ACHN (cell line): Measurements from ENCODE around the gene KLK4.
"Not testable (repeated sequence)": the region's sequence is repeated elsewhere in the genome, so short reads cannot be mapped to it uniquely, and the experiment has no call there.

ENCODE experiments used
- DNase-seq: peaks from one replicate; pipeline ENCODE4 v3.0.0-alpha.2; 2015
- in situ Hi-C: cut with HindIII; loops from 2 replicates; pipeline ENCODE4 v1.10.0; 2017; ENCODE audit warnings: low sequenced_read_pairs, low pct_ligation_motif_present, low pct_unique_long_range_greater_than_20kb

Gene KLK4

DNA sequence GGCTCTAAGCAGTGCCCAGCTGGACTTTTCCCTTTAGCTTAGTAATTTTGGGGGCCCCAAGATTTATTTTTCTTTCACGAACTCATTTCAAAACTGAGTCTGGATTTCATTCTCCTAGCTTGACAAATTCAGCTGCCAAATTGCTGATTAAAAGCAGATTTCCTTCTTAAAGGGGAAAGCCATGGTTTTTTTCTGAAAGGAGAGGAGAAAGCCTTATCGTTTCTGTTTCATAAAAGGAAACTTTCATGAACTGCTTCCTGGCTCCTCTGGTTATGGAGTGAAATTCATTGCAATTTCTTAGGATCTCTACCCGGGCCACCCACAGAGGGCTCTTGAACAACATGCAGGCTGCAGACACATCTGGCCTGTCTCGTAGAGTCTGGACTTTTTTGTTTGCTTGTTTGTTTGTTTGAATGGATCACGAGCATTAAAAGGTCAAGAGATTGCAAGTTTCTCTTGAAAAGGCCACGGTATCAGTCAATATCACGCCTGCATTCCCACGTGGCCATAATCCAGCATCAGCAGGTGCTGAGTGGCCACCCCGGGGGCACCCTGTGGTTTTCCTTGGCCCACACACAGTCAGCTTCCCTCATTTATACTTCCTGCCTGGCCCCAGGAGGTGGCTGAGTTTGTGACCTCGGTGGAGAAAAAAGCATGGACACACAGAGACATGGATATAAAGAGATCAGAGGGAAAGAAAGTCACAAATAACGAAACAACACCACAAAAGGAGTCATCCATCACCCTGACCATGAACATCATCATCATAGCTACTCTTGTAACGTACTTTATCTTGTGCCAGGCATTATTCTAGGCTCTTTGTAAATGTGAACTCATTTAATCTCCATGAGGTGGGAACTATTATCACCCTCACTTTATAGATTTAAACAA, 10.5 kb upstream of the KLK4 start:
- in situ Hi-C loops: no loop called here
- no peak for DNase-seq

DNA sequence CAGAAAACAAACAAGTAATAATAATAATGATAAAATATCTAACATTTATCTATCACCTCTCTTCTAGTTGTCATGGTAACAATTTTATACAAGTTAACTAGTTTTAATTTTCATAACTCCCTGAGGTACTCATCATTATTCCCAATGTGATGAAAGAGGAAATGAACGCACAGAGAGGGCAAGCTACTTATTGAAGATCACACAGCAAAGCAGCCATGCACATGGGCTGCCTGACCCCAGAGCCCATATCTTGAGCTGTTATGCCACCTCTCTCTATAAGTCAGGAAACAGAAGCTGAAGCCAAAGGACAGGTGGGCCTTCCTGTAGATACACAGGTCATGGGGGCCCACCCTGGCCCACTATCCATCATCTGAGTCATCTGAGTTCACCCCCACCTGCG, 4.9 kb upstream of the KLK4 start:
- in situ Hi-C loops: no loop called here
- DNase-seq: no peak

DNA sequence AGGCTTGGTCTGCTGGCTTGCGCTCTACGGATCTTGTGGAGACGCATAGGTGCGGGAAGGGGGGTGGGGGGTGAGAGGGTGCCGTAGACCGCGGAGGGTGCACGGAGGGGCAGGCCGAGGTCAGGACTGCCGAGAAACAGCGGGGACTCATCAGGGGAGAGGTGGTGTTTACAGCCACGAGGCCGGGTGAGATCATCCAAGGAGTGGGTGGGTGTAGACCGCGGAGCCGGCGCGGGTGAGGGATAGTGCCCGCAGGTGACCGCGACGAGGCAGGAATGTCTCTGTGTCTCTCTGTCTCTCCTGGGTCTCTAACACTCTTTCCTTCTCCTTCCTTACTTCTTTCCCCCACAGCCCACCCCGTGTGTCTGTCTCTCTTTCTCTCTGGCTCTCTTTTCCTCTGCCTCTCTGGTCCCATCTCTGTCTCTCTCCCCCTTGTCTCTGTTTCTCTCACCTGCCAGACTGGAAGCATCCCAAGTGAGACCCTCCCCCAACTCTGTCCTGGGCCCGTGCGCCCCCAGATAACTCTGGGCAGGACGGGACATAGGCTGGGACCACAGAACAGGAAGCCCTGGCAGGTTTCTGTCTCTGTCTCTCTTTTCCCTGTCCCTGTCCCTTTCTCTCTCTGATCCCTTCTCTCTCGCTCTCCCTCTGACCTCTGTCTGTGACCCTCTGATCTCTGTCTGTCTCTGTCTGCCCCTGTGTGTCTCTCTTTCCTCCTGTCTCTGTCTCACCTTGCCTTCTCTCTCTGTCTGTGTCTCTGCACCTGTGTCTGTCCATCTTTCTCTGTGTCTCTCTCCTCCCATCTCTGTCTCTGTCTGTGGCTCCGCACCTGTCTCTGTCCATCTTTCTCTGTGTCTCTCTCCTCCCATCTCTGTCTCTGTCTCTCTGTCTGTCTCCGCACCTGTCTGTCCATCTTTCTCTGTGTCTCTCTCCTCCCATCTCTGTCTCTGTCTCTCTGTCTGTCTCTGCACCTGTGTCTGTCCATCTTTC, 1.8 kb upstream of the KLK4 start:
- in situ Hi-C loops: no loop called here
- no peak for DNase-seq

DNA sequence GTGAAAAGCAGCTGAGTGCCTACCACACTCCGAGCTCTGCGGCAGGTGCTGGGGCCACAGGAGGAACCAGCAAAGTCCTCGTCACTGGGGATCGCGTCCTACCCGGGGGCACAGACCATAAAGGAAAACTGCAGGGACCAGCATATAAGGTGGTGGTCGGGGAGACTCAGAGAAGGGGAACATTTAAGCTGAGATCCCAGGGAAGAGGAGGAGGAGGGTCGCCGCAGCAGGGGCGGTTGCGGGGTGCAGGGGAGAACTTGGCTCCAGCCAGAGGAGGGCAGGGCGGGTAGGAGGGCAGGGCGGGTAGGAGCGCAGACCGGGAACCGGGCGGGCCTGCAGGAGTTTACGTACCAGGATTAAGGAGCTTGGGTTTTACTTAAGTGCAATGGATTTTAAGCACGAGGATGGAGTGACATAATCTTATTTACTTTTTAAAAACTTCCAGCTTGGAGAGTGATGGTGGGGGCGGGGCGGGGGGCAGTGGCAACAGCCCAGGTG, 956 bp upstream of the KLK4 start:
- DNase-seq: no peak
- in situ Hi-C loops: no loop called here

DNA sequence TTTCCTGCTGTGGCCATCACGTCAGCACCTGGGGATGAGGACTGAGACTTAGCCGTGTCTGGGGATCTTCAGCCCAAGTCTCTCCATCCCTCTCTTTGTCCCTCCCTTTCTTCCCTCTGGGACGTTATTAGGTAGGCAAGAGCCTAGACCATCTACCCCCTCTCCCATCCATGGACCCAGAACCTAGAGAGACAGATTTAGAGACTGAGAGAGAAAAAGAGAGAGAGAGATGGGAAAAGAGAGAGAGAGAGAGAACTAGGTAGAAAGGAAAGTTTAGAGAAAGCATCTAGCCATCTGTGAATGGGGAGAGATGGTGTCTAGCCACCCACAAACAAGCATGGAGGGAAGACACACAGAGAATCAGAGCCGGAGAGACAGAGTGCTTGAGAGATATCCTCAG, 473 bp downstream of the KLK4 start:
- in situ Hi-C loops: no loop called here
- DNase-seq: no peak

DNA sequence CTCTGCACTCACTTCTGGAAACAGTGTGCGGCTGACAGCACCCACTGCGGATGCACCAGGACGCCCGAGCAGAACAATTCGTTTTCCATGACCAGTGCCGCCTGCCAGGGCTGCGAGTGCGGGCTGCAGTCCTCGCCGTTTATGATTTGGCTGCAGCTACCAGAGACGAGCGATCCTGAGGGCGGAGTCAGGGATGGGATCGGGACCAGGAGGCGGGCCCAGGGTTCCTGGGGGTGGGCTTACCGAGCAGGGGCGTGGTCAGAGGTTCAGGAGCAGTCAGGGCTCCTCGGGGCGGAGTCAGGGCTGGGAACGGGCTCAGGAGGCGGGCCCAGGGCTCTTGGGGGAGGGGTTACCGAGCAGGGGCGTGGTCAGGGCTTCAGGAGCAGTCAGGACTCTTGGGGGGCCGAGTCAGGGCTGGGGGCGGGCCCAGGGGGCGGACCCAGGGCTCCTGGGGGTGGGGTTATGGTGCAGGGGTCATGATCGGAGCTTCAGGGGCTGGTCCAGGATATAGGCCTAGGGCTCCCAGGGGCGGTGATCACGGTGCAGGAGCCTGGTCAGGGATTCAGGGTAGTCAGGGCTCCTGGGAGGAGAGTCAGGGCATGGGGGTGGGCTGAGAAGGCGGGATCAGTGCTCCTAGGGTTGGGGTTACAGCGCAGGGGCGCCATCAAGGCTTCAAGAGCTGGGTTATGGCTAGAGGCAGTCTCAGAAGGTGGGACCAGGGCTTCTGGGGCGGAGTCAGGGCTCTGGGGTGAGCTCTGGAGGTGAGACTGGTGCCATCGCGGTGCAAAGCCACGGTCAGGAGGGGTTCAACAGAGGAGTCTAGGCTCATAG, 1.7 kb downstream of the KLK4 start:
- DNase-seq: peak; percentile 41
- in situ Hi-C loops: no loop called here

DNA sequence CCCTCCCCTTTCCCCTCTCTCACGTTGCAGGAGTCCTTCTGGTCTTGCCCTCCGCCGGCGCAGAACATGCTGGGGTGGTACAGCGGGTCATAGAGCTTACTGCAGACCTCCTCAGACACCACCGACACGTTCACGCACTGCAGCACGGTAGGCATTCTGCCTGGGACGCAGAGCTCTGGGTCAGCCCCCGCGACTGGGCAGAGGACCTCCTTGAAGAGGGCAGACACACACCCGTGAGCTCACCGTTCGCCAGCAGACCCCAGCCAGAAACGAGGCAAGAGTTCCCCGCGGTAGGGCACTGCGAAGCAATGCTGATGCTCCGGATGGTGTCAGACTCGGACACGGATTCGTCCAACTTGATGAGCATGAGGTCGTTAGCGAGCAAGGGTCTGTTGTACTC, 2.9 kb downstream of the KLK4 start:
- in situ Hi-C loops: no loop called here
- DNase-seq: no peak

DNA sequence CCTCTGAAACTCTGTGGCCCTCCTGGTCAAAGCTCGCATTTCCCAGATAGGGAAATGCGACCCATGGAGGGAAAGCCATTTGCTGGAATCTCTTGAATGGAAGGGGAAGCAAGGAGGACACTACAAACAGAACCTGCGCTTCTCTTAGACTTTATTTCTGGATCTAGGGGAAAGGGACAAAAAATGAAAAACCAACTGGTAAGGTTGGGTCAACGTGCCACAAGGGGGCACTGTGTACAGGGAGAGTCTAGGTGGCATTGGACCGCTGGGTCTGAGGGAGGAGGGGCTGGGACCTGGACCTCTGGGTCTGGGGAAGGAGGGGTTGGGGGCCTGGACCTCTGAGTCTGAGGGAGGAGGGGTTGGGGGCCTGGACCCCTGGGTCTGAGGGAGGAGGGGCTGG, 5.0 kb downstream of the KLK4 start:
- peak; percentile 40 for DNase-seq
- in situ Hi-C loops: no loop called here

DNA sequence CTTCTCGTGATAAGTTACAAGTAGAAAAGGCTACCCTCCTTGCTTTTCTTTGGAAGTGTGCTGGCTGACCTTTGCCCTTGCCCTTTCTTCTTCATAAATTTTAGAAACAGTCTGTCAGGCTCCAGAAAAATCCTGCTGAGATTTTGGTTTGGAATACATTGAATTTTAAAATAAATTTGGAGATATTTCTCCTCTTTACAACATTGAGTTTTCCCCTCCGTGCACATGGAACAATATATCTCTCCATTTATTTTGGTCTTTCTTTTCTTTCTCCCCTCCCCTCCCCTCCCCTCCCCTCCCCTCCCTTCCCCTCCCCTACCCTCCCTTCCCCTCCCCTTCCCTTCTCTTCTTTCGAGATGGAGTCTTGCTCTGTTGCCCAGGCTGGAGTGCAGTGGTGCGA, 8.6 kb downstream of the KLK4 start:
- no peak for DNase-seq
- in situ Hi-C loops: no loop called here

DNA sequence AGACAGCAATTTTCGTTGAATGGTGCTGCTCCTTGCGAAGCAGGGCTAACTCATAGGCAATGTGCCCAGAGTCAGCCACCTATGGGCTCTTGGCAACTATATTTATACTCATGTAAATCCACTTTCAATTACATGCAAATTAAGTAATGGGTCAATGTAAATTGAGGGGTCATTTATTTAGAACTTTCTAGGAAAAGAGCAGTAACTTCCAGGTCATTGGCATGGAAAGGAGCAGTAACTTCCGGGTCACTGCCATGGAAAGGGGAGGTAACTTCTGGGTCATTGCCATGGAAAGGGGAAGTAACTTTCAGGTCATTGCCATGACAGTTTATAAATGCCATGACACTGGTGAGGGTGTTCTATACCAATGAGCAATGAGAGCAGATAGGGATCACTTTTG, 11.6 kb downstream of the KLK4 start:
- in situ Hi-C loops: no loop called here
- no peak for DNase-seq

DNA sequence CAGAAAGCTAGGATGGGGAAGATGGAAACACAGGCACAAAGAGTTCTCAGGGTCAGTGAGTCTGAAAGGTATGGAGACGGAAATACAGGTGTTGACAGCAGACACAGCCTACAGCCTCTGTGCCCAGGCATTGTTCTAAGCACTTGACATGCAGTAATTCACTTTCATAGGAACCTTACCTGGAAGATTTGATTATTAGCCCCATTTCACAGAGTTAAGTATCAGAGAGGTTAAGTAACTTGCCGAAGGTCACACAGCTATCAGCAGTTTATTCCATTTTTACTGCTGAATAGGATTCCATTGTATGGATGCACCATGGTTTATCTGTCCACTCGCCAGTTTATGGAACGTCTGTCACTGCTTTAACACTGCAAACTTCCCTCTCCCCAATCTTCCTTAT, 13.2 kb downstream of the KLK4 start:
- in situ Hi-C loops: no loop called here
- DNase-seq: no peak

DNA sequence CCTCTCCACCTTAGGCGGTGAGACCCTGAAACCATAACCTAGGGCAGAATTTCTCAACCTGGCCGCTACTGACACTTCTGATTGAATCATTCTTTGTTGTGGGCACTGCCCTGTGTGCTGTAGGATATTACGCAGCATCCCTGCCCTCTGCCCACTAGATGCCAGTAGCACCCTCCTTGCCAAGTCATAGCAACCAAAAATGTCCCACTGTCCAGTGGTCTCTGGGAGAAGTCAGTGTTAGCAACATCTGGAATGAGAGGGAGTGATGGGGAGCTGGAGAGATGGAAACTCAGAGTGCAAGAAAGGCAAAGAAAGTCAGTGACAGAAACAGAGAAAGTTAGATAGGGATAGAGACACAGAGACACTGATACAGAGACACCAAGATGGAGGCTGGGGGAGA, 13.6 kb downstream of the KLK4 start:
- in situ Hi-C loops: no loop called here
- DNase-seq: no peak

DNA sequence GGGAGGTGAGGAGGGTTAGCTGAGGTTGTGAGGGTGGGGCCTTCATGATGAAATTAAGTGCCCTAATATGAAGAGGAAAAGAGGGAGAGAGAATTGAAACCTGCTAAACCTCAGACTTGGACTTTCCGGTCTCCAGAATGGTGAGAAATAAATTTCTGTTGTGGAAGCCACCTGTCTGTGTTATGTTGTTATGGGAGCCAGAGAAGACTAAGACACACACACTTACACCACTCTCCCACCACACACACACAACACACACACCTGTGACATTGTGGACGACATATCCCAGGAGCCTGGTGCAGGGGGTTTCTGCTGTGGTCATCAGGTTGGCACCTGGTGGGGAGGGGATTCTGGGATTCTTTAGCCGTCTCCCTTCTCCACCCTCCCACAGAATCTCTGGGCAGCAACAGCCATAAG, 14.0 kb downstream of the KLK4 start:
- no peak for DNase-seq

DNA sequence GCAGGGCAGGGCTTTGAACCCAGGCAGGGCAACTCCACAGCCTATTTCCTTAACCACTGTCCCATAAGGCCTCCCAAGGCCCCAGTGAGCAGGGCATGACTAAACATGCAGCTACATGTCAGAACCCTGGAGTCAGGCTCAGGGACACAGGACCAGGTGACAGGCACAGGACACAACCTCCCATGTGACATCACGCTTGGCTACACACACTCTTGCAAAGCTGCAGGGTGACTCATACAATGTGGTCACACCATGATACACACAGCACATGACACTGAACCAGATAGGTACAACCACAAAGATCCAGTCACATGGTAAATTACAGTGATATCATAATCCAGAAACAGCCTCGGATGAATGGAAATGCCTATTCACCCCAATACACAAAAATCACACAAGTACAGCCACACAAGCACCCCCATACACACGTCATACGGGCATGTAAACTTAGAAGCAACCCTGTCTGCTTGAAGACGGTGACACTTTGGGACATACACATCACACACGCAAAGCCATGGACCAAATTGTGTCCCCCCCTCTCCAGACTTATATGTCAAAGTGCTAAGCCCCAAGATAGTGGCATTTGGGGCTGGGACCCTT, 14.5 kb downstream of the KLK4 start:
- peak; percentile 75 for DNase-seq
- in situ Hi-C loops: no loop called here

More for the DNA sequence above, 14.0 kb downstream of the KLK4 start:
- in situ Hi-C loops: no loop called here

DNA sequence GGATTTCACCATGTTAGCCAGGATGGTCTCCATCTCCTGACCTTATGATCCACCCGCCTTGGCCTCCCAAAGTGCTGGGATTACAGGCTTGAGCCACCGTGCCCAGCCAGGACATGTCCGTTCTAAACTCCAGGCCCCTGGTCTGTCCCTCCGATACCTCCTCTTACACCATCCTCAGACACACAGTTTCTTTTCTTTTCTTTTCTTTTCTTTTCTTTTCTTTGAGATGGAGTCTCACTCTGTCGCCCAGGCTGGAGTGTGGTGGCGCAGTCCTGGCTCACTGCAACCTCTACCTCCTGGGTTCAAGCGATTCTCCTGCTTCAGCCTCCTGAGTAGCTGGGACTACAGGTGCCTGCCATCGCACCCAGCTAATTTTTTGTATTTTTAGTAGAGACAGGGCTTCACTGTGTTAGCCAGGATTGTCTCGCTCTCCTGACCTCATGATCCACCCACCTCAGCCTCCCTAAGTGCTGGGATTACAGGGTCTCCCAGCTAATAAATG, 15.1 kb downstream of the KLK4 start:
- DNase-seq, in situ Hi-C loops: not testable (repeated sequence)

DNA sequence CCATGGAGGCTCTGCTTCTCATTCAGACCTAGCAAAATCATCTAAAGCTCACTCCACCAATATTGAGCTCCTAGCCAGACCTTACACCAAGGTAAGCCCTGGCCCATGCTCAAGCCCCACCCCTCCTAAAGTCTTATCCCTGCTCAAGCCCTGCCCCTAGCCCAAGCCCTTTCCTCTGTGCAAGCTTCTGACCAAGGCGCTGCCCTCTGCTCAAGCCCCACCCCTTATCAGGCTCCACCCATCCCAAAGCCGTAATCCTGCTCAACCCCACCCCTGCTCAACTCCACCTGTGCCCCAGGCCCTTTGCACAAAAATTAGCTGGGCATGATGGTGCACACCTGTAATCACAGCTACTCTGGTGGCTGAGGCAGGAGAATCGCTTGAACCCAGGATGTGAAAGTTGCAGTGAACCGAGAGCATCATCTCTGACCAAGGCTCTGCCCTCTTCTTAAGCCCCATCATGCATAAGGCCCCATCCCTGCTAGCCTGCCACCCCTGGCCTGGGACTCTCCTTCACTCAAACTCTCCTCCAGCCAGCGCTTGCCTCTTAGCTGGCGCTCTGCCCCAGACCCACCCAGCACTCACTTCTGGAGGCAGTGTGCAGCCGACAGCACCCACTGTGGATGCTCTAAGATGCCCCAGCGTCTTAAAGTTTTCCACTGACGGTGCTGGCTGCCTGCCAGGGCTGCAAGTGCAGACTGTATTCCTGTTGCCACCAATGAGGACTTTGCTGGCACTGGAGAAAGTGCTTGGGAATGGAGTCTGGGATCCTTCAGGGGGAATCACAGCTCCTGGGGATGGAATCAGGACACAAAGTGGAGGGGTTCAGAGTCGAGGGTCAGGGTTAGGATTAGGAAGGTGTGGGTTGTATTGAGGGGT, 16.5 kb downstream of the KLK4 start:
- no peak for DNase-seq
- in situ Hi-C loops: no loop called here
